Smooth muscle cell (in vitro differentiated cells): ENCODE results near the gene PRSS50. TPM values are rescaled to one million over a fixed set of nuclear protein-coding genes. Genes with fewer than 3 reads are reported as not detected.

Experiments used
- DNase-seq: peaks from one replicate; lab custom pipeline; 2025; ENCODE audit not compliant: unreplicated experiment; lab: John Stamatoyannopoulos, UW
- H2AFZ ChIP-seq: fragments of 200-600 bp; sonication (generic); 2 replicates; pipeline ENCODE4 v1.6.0; 2016; ENCODE audit warnings: antibody characterized with exemption, low read depth, mild to moderate bottlenecking
- H3F3A ChIP-seq: fragments of 200-600 bp; sonication (generic); 2 replicates; pipeline ENCODE4 v1.6.0; 2017; ENCODE audit warnings: antibody characterized with exemption, low read depth
- H3K27ac ChIP-seq: fragments of 200-600 bp; sonication (generic); 2 replicates; pipeline ENCODE4 v1.5.1; 2016; ENCODE audit warnings: low read depth, mild to moderate bottlenecking
- H3K27me3 ChIP-seq: fragments of 200-600 bp; sonication (generic); 2 replicates; pipeline ENCODE4 v1.6.1; 2016; ENCODE audit warnings: low read depth, mild to moderate bottlenecking
- H3K36me3 ChIP-seq: fragments of 200-600 bp; sonication (generic); 2 replicates; pipeline ENCODE4 v1.5.1; 2016; ENCODE audit warnings: low read depth
- H3K4me1 ChIP-seq: fragments of 200-600 bp; sonication (generic); 2 replicates; pipeline ENCODE4 v1.5.1; 2016; ENCODE audit warnings: low read depth
- H3K4me2 ChIP-seq: fragments of 200-600 bp; sonication (generic); 2 replicates; pipeline ENCODE4 v1.6.0; 2016; ENCODE audit warnings: mild to moderate bottlenecking
- H3K4me3 ChIP-seq: fragments of 200-600 bp; sonication (generic); 2 replicates; pipeline ENCODE4 v1.5.1; 2016; ENCODE audit warnings: mild to moderate bottlenecking
- H3K79me2 ChIP-seq: fragments of 200-600 bp; sonication (generic); 2 replicates; pipeline ENCODE4 v1.6.0; 2016; ENCODE audit warnings: low read depth, mild to moderate bottlenecking
- H3K9ac ChIP-seq: fragments of 200-600 bp; sonication (generic); 2 replicates; pipeline ENCODE4 v1.6.0; 2016; ENCODE audit warnings: low read depth
- H3K9me3 ChIP-seq: fragments of 200-600 bp; sonication (generic); replicated peaks from 2 replicates; pipeline ENCODE4 v1.5.1; 2016; ENCODE audit warnings: low read depth
- H4K20me1 ChIP-seq: fragments of 200-600 bp; sonication (generic); 2 replicates; pipeline ENCODE4 v1.6.0; 2016; ENCODE audit warnings: low read depth
- WGBS: methylation state at CpG from one replicate; pipeline ENCODE4 v1.1.7; 2016; ENCODE audit warnings: low lambda C conversion rate; 5-methylcytosine and 5-hydroxymethylcytosine counted together
- polyA plus RNA-seq: library from polyadenylated mRNA; unstranded; fragments of >200 nt; fragmentation: Nextera tagmentation; extraction: Ambion mirVana; gene quantifications from 2 replicates; pipeline ENCODE4 v1.2.1, GENCODE V29; 2016
- total RNA-seq: library from RNA; depleted of rRNA; stranded (reverse); fragments of >200 nt; gene quantifications from 2 replicates; pipeline ENCODE4 v1.2.3, GENCODE V29; 2014
- TF ChIP-seq, protein P1 (sequence below): fragments of 200-600 bp; sonication (generic); IDR thresholded peaks from 2 replicates; pipeline ENCODE4 v1.5.1; 2017; ENCODE audit warnings: borderline replicate concordance, mild to moderate bottlenecking, antibody characterized with exemption; ENCODE audit not compliant: insufficient read depth, poor library complexity, severe bottlenecking

Gene PRSS50
- total and polyA plus RNA-seq, 2 experiments from 2014 or later: 0.54 to 0.73 TPM

DNA sequence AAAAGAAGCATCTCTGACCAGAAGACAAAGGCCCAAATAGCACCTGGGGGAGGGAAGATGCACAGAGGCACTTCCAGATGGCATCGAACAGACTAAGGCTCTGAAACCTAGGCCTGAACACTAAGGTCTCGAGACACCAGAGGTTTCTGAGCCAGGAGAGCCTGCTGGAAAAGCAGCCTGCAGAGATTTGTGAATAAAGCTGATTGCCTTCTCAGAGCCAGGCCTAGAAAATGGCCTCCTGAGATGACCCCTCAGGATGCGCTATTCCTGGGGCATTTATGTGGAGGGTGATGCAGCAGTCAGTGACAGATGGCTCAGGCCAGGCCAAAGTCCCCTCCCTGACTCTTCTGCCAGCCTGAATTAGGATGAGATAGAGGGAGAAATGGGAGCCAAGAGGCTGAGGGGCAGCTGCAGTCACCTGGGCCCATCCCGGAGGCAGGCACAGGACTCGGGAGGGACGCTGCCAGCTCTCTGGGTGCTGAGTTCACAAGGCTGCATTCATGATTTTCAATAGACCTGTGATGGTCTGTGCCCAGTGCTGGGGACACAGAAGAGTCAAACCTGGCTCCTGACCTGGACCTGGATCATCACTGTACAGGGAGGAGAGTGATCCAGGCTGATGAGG is 6.9 kb downstream of the PRSS50 start:
- H4K20me1 ChIP-seq: no peaks in the 10 kb centered on the region
- DNase-seq: no peak
- H3K4me1 ChIP-seq: peaks cover 2% of the 10 kb centered on the region
- TF ChIP-seq, protein P1, sequence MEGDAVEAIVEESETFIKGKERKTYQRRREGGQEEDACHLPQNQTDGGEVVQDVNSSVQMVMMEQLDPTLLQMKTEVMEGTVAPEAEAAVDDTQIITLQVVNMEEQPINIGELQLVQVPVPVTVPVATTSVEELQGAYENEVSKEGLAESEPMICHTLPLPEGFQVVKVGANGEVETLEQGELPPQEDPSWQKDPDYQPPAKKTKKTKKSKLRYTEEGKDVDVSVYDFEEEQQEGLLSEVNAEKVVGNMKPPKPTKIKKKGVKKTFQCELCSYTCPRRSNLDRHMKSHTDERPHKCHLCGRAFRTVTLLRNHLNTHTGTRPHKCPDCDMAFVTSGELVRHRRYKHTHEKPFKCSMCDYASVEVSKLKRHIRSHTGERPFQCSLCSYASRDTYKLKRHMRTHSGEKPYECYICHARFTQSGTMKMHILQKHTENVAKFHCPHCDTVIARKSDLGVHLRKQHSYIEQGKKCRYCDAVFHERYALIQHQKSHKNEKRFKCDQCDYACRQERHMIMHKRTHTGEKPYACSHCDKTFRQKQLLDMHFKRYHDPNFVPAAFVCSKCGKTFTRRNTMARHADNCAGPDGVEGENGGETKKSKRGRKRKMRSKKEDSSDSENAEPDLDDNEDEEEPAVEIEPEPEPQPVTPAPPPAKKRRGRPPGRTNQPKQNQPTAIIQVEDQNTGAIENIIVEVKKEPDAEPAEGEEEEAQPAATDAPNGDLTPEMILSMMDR: no peak
- no peak overlapping the region for H2AFZ ChIP-seq
- no peaks in the 10 kb centered on the region for H3K27me3 ChIP-seq
- no peak overlapping the region for H3K9ac ChIP-seq
- no peak overlapping the region for H3K27ac ChIP-seq
- no peaks in the 10 kb centered on the region for H3K79me2 ChIP-seq
- H3F3A ChIP-seq: no peaks in the 10 kb centered on the region
- H3K9me3 ChIP-seq: no peaks in the 10 kb centered on the region
- H3K36me3 ChIP-seq: no peaks in the 10 kb centered on the region
- 98% methylated on average over 6 of the region's 6 CpGs for WGBS
- H3K4me3 ChIP-seq: no peak overlapping the region
- H3K4me2 ChIP-seq: no peak overlapping the region

DNA sequence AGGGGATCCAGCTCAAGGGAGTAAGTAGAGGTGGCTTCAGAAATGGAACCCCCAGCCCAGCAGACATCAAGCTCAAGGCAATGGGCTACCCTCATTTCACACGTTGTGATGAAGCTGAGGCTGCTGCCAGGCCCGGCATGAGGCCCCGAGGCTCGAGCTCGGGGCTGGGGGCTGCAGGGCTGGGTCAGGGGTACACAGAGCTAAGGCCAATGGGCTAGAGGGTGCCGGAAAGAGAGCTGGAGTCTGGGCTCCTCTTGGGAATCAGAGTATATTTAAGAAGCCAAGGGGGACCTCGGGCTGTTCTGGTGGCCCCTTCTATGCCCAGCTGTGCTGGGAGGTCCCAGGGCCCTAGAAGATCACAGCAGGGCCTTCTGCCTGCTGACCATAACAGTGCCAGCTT is 7.4 kb downstream of the PRSS50 start:
- no peaks in the 10 kb centered on the region for H3K9me3 ChIP-seq
- H3K9ac ChIP-seq: no peak overlapping the region
- H4K20me1 ChIP-seq: no peaks in the 10 kb centered on the region
- H3F3A ChIP-seq: no peaks in the 10 kb centered on the region
- TF ChIP-seq, protein P1: no peak
- WGBS: 92% methylated on average over 7 of the region's 7 CpGs
- H3K4me3 ChIP-seq: no peak overlapping the region
- peaks cover 2% of the 10 kb centered on the region for H3K4me1 ChIP-seq
- no peak overlapping the region for H2AFZ ChIP-seq
- DNase-seq: no peak
- no peaks in the 10 kb centered on the region for H3K27me3 ChIP-seq
- H3K79me2 ChIP-seq: no peaks in the 10 kb centered on the region
- H3K27ac ChIP-seq: no peak overlapping the region
- H3K36me3 ChIP-seq: no peaks in the 10 kb centered on the region
- no peak overlapping the region for H3K4me2 ChIP-seq

DNA sequence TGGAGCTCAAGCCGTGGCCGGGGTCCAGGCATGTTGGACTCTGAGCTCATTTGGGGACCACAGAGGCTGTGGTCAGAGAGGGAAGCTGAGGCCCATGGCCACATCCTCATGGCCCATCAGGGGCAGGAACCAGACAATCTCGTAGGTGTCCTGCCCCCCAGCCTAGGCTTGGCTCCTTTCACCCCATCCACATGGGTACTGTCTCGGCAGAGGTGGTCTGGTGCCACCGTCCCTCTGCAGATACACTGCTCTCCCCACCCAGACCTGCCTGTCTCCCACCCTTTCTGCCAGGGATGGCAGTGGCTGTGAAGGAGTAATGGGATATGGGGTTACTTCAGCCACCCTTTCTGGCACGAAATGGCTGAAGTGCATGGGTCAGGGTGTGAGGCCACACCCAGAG is 7.9 kb downstream of the PRSS50 start:
- TF ChIP-seq, protein P1: no peak
- H3K4me3 ChIP-seq: no peak overlapping the region
- H3K9me3 ChIP-seq: no peaks in the 10 kb centered on the region
- H4K20me1 ChIP-seq: no peaks in the 10 kb centered on the region
- no peaks in the 10 kb centered on the region for H3F3A ChIP-seq
- no peak overlapping the region for H3K4me2 ChIP-seq
- H3K9ac ChIP-seq: no peak overlapping the region
- 96% methylated on average over 6 of the region's 6 CpGs for WGBS
- no peak overlapping the region for H2AFZ ChIP-seq
- no peaks in the 10 kb centered on the region for H3K36me3 ChIP-seq
- DNase-seq: no peak
- H3K27me3 ChIP-seq: no peaks in the 10 kb centered on the region
- H3K79me2 ChIP-seq: no peaks in the 10 kb centered on the region
- no peak overlapping the region for H3K27ac ChIP-seq
- H3K4me1 ChIP-seq: peaks cover 2% of the 10 kb centered on the region

DNA sequence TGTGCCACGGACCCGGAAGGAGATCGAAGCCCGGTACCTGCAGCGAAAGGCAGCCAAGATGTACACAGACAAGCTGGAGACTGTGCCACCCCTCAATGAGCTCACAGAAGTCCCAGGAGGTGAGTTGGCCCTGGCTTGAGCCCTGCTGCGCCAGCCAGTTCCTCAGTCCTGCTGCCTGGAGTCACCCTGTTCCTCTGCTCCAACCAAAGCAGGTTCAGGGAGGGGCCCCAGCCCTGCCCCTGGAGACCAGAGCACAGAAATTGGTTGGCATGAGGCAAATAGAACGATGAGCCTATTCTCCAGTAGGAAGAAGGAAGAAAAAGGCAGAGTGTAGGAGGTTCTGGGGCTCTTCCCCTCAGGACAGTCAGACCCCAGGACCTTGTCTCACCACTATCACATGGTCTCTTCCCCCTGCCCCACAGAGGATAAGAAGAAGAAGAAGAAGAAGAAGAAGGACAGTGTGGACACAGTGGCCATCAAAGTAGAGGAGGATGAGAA is 8.5 kb downstream of the PRSS50 start:
- 95% methylated on average over 7 of the region's 7 CpGs for WGBS
- TF ChIP-seq, protein P1: no peak
- no peak overlapping the region for H3K9ac ChIP-seq

More for the DNA sequence above, 8.5 kb downstream of the PRSS50 start:
- no peaks in the 10 kb centered on the region for H3K27me3 ChIP-seq
- no peaks in the 10 kb centered on the region for H3K79me2 ChIP-seq
- H3K36me3 ChIP-seq: no peaks in the 10 kb centered on the region
- no peak for DNase-seq
- H3K4me1 ChIP-seq: peaks cover 2% of the 10 kb centered on the region
- no peak overlapping the region for H2AFZ ChIP-seq
- no peak overlapping the region for H3K4me3 ChIP-seq
- no peak overlapping the region for H3K27ac ChIP-seq
- no peaks in the 10 kb centered on the region for H4K20me1 ChIP-seq
- no peaks in the 10 kb centered on the region for H3F3A ChIP-seq
- H3K9me3 ChIP-seq: no peaks in the 10 kb centered on the region
- H3K4me2 ChIP-seq: no peak overlapping the region
